ENCODE results near the gene FRY. TPM values are rescaled to one million over a fixed set of nuclear protein-coding genes. Genes with fewer than 3 reads are reported as not detected.

FRY gene
- total RNA-seq, 1 experiment from 2014 or later = 1.9 TPM

GRCh38 chr13:32140109-32140508 lies 108.5 kb downstream of the FRY start:
- in situ Hi-C loops (cut with HindIII; ENCODE audit: low pct_unique_long_range_greater_than_20kb, low sequenced_read_pairs) = no loop called here
- DNase-seq (ENCODE audit: low read depth) = no peak

GRCh38 chr13:32141462-32141861 lies 109.9 kb downstream of the FRY start:
- no peak for DNase-seq (ENCODE audit: low read depth)
- in situ Hi-C loops (cut with HindIII; ENCODE audit: low pct_unique_long_range_greater_than_20kb, low sequenced_read_pairs) = no loop called here

- no peak for DNase-seq (ENCODE audit: low read depth)
- in situ Hi-C loops (cut with HindIII; ENCODE audit: low pct_unique_long_range_greater_than_20kb, low sequenced_read_pairs) = no loop called here
Measured at GRCh38 chr13:32142115-32142514, 110.5 kb downstream of the FRY start.

DNA sequence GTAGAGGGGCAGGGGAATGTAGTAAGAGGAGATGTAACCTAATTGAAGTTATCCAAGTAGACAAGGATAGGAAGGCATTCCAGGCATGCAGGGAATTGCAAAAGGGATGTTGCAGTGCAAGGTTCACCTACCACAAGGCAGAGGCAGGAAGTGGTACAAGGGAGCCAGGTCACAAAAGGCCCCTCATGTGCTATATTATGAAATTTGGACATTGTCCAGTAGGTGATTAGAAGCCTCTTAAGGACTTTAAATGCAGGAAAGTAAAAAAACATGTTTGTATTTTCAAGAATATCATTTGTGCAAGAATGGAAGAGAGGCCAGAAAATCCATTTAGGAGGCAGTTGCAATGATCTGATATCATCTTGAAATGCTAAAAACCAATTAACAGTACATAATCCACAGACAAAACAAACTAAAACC lies 111.4 kb downstream of the FRY start:
- no peak for DNase-seq (ENCODE audit: low read depth)
- in situ Hi-C loops (cut with HindIII; ENCODE audit: low pct_unique_long_range_greater_than_20kb, low sequenced_read_pairs) = no loop called here

GRCh38 chr13:32147193-32147592 lies 115.6 kb downstream of the FRY start:
- DNase-seq (ENCODE audit: low read depth) = no peak
- in situ Hi-C loops (cut with HindIII; ENCODE audit: low pct_unique_long_range_greater_than_20kb, low sequenced_read_pairs) = no loop called here

DNA sequence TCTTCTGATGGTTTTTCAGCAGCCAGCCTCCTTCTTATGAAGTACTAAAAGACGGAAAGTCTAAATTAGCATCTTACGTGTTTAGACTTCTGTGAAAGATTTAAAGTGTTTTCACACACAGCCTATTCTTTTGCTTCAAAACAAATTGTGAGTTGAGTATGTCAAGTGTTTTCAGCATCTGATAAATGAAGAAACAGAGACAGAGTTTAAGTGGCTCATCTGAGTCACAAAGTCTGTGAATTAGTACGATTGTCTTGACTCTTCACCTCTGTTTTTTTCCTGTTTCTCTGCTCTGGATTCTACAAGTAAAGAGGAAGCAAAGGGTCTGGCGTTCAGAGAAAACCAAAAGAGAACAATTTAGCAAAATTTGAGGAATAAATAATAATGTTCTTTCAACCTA lies 116.4 kb downstream of the FRY start:
- in situ Hi-C loops (cut with HindIII; ENCODE audit: low pct_unique_long_range_greater_than_20kb, low sequenced_read_pairs) = no loop called here
- no peak for DNase-seq (ENCODE audit: low read depth)

- DNase-seq (ENCODE audit: low read depth) = no peak
- in situ Hi-C loops (cut with HindIII; ENCODE audit: low pct_unique_long_range_greater_than_20kb, low sequenced_read_pairs) = no loop called here
Measured at GRCh38 chr13:32150239-32150638, 118.7 kb downstream of the FRY start.

- in situ Hi-C loops (cut with HindIII; ENCODE audit: low pct_unique_long_range_greater_than_20kb, low sequenced_read_pairs) = no loop called here
- DNase-seq (ENCODE audit: low read depth) = no peak
Measured at GRCh38 chr13:32150794-32151193, 119.2 kb downstream of the FRY start.

GRCh38 chr13:32151240-32151639 lies 119.7 kb downstream of the FRY start:
- DNase-seq (ENCODE audit: low read depth) = no peak
- in situ Hi-C loops (cut with HindIII; ENCODE audit: low pct_unique_long_range_greater_than_20kb, low sequenced_read_pairs) = no loop called here

GRCh38 chr13:32153056-32153455 lies 121.5 kb downstream of the FRY start:
- in situ Hi-C loops (cut with HindIII; ENCODE audit: low pct_unique_long_range_greater_than_20kb, low sequenced_read_pairs) = no loop called here
- DNase-seq (ENCODE audit: low read depth) = peak; percentile 18

- in situ Hi-C loops (cut with HindIII; ENCODE audit: low pct_unique_long_range_greater_than_20kb, low sequenced_read_pairs) = no loop called here
- no peak for DNase-seq (ENCODE audit: low read depth)
Measured at GRCh38 chr13:32159137-32159869, 127.7 kb downstream of the FRY start.

- no peak for DNase-seq (ENCODE audit: low read depth)
- in situ Hi-C loops (cut with HindIII; ENCODE audit: low pct_unique_long_range_greater_than_20kb, low sequenced_read_pairs) = no loop called here
Measured at GRCh38 chr13:32162395-32163005, 130.9 kb downstream of the FRY start.

GRCh38 chr13:32164622-32165268 lies 133.2 kb downstream of the FRY start:
- in situ Hi-C loops (cut with HindIII; ENCODE audit: low pct_unique_long_range_greater_than_20kb, low sequenced_read_pairs) = no loop called here
- peak; percentile 62 for DNase-seq (ENCODE audit: low read depth)

DNA sequence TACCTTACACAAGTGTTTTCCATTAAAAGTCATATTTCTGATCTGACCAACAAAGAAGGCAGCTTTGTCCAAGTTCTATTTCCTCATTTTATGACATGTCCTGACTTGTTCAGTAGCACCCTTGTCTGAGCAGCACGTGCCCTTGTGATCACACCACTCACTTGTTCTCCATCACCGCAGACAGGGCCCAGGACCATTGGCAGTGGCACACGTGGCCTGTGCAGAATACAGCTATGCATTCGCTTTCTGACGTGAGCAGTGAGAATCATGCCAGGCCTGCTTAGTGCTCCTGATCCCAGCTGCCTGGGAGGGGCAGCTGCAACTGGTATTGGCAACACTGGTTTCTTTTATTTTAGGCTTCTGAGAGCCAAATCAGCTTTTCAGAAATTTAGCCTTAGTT lies 134.2 kb downstream of the FRY start:
- no peak for DNase-seq (ENCODE audit: low read depth)
- in situ Hi-C loops (cut with HindIII; ENCODE audit: low pct_unique_long_range_greater_than_20kb, low sequenced_read_pairs) = no loop called here

DNA sequence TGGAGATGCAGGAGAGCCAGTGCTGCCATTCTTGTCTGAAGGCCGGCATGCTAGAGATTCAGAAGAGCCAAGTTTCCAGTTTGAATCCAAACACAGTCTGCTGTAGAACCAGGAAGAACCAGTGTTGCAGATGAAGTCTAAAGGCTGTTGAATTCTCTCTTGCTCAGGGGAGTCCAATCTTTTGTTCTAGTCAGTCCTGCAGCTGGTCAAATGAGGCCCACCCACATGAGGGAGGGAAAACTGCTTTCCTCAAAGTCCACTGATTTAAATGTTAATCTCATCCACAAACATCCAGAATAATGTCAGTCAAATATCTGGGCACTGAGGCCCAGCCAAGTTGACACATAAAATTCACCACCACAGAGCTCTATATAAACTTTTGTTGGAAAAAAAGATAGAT lies 136.6 kb downstream of the FRY start:
- DNase-seq (ENCODE audit: low read depth) = no peak
- in situ Hi-C loops (cut with HindIII; ENCODE audit: low pct_unique_long_range_greater_than_20kb, low sequenced_read_pairs) = no loop called here

GRCh38 chr13:32170841-32171240 lies 139.3 kb downstream of the FRY start:
- in situ Hi-C loops (cut with HindIII; ENCODE audit: low pct_unique_long_range_greater_than_20kb, low sequenced_read_pairs) = no loop called here
- no peak for DNase-seq (ENCODE audit: low read depth)

DNA sequence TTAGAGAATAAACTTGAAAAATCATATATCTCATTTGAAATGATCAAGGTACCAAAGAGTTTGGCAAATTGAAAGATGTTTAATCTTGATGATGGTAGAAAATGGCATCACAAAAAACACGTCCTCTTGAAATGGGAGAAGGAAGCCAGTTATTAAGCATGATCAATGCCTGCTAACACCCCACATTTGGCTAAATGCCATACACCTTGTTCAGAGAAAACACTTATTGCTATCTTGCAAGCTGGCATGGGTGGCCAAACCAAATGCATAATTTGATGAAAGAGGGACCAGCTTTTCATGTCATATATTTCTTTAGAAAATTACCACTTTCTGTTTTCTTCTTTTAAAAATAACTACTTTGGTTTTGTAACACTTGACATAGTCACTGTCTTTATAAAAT lies 142.3 kb downstream of the FRY start:
- in situ Hi-C loops (cut with HindIII; ENCODE audit: low pct_unique_long_range_greater_than_20kb, low sequenced_read_pairs) = no loop called here
- DNase-seq (ENCODE audit: low read depth) = no peak

DNA sequence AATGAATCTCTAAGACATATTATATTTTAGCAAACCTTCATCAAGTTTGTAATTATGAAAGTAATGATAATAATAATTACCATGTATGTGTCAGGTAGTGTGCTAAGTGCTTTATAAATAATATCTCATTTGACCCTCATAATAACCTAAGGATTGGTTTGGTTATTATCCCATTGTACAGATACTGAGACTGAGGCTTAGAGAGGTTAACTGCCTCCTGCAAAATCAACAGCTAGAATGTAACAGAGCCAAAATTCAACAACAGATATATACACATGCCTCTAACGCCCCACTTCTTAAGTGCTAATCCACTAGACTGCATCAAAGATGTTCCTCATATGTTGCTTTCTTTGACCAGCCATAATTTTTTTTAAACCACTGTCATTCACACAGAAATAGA lies 142.8 kb downstream of the FRY start:
- in situ Hi-C loops (cut with HindIII; ENCODE audit: low pct_unique_long_range_greater_than_20kb, low sequenced_read_pairs) = no loop called here

DNA sequence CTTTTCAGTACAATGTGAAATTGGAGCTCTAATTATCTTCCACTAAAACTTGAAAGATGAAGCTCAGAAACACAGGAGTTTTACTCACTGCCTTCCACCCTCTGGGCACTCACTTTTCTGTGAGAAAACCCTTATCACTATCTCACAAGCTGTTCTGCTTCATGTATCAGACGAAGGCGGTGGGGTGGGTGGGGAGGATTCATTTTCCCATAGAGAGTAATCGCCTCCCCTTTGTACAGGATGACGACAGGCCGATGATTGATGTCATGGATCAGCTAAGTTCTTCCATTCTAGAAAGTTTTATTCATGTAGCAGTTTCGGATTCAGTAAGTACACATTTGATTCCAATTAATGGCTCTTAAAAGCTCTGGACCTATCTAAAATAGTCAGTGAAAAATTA lies 143.7 kb downstream of the FRY start:
- in situ Hi-C loops (cut with HindIII; ENCODE audit: low pct_unique_long_range_greater_than_20kb, low sequenced_read_pairs) = no loop called here
- DNase-seq (ENCODE audit: low read depth) = no peak

More for the DNA sequence above, 142.8 kb downstream of the FRY start:
- no peak for DNase-seq (ENCODE audit: low read depth)

DNA sequence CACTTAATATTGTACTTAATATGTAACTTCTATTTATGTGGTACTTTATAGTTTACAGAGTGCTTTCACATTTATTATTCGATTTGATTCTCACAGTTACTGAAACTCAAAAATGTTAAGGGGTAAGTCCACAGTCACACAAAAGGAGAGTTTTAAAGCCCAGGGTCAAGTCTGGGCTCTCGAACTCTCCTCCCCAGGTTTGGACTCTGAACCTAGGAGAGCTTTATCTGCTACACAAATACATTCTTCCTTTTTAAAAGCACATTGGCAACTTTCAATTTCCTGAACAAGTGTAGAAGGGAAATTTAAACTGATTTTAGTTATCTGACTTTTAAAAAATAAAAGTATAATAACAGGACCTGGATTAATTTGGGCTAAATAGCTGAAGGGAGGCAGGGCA lies 144.4 kb downstream of the FRY start:
- in situ Hi-C loops (cut with HindIII; ENCODE audit: low pct_unique_long_range_greater_than_20kb, low sequenced_read_pairs) = no loop called here
- DNase-seq (ENCODE audit: low read depth) = no peak
